ENCODE results near the gene UBC.

GRCh38 chr12:124902916-124903315, 11.5 kb downstream of the UBC start:
- TF ChIP-seq CTCF (tag by site-specific recombination; IDR thresholded peaks at IDR 0.05) = no peak
- TF ChIP-seq ZNF621 (tag by site-specific recombination; IDR thresholded peaks at IDR 0.05) = no peak
- TF ChIP-seq GLIS2 (tag by site-specific recombination; IDR thresholded peaks at IDR 0.05) = no peak
- no peak for TF ChIP-seq ZBTB44 (tag by site-specific recombination; IDR thresholded peaks at IDR 0.05)
- TF ChIP-seq ZNF473 (tag by site-specific recombination; IDR thresholded peaks at IDR 0.05) = no peak
- no peak for TF ChIP-seq SP7 (tag by site-specific recombination; IDR thresholded peaks at IDR 0.05)
- no peak for TF ChIP-seq ZNF26 (tag by site-specific recombination; IDR thresholded peaks at IDR 0.05)
- no peak for TF ChIP-seq ZNF398 (tag by site-specific recombination; IDR thresholded peaks at IDR 0.05)
- TF ChIP-seq ZNF768 (tag by site-specific recombination; IDR thresholded peaks at IDR 0.05) = no peak
- no peak for TF ChIP-seq ZNF341 (tag by site-specific recombination; IDR thresholded peaks at IDR 0.05; ENCODE audit: low read depth)
- TF ChIP-seq ZBTB10 (tag by site-specific recombination; IDR thresholded peaks at IDR 0.05) = no peak

Measured in HEK293 (cell line).